GM19043 (cell line): ENCODE measurements around the gene ZNF346.
"Not testable (repeated sequence)": the region's sequence is repeated elsewhere in the genome, so short reads cannot be mapped to it uniquely, and the experiment has no call there.

Experiments
- ATAC-seq: cut with Tn5 transposase; IDR thresholded peaks from one replicate; pipeline ENCODE4 v1.9.1; 2021; ENCODE audit warnings: low read depth; ENCODE audit not compliant: unreplicated experiment

ZNF346 gene

DNA sequence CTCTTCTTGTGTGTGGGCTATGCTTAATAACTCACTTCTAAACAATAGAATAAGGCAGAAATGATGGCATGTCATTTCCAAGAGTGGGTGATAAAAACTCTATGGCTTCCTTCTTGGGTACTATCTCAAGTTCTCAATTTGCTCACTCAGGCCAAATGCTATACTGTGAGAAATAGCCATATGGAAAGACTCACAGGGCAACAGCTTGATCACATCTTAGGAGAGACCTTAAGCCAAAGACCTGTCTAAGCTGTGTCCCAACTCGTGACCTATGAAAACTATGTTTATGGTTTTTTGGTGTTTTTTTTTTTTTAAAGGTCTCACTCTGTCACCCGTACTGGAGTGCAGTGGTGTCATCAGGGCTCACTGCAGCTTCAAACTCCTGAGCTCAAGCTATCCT is 13.8 kb upstream of the ZNF346 start:
- ATAC-seq = no peak

DNA sequence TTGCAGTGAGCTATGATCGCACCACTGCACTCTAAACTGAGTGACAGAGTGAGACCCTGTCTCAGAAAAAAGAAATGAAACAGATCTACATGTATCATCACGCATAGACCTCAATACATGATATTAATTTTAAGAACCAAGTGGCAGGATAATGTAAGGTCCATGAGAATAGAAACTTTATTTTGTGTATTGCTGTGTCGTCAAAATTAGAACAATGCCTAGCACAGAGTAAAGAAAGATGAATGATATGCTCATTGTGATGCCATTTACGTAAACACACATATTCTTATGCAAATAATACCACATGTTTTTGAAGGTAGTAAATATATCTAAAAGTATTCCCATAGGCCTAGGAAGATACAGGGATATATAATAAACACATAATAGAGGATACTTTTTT is 12.3 kb upstream of the ZNF346 start:
- no peak for ATAC-seq

DNA sequence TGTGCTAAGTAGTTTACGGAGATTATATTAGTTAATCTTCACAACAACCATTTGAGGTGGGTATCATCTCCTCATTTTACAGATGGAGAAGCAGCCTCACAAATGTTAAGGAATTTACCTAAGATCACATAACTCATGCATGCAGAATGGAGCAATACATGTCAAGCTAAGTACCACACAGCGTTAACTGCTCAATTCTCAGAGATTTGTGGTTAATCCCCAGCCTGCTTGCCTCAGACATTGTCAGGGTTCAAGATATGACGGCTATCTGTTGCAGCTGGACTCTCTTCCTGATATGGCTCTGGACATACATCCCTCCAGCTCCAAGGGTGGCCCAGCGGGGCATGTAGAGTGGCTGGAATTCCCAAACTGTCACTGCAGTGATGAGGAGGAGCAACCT is 7.3 kb upstream of the ZNF346 start:
- ATAC-seq = no peak

DNA sequence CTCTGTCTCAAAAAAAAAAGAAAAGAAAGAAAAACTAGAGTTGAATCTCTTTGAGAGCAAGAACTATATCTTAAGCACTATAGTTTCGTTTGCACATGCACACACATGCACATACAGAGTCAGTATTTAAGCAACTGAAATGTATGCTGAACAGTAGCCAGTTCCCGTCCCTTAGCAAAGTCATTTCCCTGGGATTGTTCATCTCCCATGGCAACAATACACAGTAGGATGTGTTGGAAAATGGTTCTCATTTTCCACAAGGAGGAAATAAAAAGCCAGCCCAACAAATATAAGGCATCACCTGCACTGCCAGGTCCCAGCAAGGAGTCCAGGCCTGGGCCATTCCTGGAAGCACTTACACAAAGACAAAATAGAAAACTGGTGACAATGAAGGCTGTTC is 4.2 kb upstream of the ZNF346 start:
- ATAC-seq = no peak

DNA sequence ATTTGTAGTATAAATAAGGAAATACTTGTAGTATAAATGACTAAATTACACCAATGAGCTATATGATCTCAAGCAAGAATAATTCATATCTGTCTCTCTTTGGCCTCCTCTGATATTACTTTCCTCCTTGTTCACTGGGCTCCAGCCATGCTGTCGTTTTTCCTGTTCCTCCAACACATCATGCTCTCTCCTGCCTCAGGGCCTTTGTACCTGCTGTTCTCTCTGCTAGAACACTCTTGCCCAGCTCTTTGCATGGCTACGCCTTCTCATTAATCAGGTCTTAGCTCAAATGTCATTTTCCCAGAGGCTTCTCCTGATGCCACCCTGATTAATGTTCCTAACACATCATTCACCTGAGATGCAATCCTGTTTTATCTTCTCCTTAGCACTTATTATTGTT is 2.5 kb upstream of the ZNF346 start:
- no peak for ATAC-seq

DNA sequence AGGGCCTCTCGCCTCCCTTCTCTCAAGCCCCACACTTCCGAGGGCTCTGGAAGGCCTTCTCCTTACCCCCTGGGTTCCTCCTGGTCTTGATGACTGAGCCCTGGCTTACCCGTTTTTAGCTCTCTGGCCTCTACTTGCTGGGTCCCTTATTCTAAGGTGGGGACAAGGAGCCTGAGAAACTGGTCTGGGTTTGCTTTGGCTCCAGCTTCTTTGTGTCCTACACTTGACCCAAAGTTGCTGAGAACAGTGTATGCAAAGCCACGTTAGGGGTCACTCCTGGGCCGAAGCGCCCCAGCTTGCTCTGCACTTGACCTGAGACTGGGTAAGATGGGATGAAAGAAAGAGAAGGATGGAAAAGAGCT is 788 bp downstream of the ZNF346 start:
- no peak for ATAC-seq

DNA sequence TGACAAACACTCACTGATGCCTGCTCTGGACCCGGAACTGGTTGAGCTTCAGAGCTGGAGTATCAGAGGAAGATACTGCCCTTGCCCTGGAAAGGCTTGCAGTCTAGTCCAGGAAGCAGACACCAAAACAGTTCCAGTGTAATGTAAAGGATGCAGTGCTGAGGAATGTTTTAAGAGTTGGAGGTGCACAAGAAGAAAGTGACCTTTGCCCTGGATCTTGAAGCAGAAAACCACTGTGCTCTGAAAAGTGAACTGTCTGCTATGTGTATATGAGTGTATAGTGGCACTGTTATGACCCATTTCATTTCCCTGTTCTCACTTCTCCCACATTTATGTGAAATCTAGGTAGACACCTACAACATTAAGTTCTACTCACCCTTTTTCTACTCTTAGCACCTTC is 2.1 kb downstream of the ZNF346 start:
- no peak for ATAC-seq

DNA sequence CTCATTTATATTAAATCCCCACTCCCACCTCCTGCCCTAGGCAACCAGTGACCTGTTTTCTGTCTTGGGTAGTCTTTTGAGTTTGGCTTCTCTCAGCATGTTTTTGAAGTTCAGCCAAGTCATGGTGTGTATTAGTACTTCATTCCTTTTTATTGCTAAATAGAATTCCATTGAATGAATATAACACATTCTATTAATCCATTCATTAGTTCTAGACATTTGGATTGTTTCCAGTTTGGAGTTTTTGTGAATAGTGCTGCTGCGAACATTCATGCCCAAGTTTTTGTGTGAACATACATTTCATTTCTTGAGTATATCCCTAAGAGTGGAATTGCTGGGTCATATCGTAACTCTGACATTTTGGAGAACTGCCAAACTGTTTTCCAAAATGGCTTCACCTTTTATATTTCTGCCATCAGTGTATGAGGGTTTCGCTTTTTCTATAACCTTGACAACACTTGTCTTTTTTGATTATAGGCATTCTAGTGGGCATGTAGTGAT is 2.7 kb downstream of the ZNF346 start:
- no peak for ATAC-seq

DNA sequence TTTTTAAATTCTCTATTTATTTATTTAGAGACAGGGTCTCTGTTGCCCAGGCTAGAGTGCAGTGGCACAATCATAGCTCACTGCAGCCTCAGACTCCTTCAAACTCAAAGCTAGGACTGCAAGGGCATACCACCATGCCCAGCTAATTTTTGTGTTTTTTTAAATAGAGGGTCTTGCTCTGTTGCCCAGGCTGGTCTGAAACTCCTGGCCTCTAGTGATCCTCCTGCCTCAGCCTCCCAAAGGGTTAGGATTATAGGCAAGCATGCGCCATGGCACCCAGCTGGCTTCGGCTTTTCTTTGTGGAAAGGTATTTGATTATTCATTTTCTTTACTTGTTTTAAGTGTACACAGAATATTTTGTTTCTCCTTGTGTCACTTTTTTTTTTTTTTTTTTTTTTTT is 5.2 kb downstream of the ZNF346 start:
- no peak for ATAC-seq

DNA sequence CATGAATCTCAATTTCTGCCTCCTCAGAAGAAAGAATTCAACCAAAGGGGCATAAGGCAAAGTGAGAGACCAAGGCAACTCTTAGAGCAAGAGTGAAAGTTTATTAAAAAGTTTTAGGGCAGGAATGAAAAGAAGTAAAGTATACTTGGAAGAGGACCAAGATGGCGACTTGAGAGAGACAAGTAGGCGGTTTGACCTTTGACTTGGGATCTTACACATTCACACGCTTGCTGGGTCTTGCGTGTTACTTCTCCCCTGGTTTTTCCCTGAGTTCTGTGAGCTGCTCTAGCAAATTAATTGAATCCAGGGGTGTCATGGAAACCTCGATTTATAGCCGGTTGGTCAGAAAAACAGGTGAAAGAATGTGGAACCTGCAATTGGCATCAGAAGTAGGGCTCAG is 7.0 kb downstream of the ZNF346 start:
- ATAC-seq = no peak

DNA sequence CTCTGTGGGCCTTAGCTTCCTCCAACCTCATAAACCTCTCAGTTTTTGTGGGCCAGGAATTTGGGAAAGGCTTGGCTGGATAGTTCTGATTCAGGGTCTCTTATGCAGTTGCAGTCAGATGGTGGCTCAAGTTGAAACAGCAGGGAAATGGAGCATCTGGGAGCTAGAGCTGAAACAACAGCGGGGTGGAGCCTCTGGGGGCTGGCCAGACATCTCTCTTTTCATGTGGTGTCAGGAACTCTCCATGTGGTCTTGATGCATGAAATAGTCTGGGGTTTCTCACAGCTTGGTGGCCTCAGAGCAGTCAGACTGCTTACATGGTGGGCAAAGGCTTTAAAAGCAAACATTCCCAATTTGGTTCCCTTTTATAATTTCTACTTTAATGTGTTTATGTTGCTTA is 13.5 kb downstream of the ZNF346 start:
- ATAC-seq = no peak

DNA sequence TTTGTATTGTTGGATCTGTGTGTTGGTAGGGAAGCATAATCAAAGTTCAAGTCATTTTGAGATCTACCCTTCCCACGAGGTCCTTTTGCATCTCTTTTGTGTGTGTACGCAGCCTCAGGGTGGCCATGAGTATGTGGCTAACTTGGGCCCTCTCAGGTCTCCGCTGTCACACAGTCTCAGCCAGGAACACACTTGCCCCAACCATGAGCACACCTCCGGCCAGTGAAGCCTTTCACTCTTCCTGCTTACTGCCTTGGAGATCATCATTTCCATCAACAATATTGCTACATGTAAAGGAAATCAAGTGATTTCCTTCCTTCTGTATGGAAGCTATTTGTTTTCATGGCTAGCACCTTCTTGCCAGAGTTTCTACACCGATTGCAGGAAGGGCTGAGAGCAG is 13.9 kb downstream of the ZNF346 start:
- ATAC-seq = no peak

DNA sequence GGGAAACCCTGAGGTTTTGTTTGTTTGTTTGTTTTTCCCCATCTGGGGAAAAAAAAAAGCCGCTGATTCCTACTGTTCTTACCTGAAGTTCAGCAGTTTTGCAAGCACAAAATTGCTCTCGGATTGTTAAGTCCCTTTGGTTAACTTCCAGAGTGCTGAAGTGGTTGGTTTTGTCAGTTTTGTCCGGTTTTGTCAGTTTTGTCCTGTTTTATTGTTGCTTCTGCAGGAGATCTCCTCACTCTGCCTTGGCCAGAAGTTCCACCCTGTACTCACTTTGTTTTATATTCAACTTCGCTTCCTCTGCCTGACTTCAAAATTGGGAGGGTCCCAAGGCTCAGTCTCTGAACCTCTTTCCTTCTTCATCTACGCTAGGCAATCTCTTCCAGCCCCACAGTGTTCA is 14.4 kb downstream of the ZNF346 start:
- no peak for ATAC-seq

DNA sequence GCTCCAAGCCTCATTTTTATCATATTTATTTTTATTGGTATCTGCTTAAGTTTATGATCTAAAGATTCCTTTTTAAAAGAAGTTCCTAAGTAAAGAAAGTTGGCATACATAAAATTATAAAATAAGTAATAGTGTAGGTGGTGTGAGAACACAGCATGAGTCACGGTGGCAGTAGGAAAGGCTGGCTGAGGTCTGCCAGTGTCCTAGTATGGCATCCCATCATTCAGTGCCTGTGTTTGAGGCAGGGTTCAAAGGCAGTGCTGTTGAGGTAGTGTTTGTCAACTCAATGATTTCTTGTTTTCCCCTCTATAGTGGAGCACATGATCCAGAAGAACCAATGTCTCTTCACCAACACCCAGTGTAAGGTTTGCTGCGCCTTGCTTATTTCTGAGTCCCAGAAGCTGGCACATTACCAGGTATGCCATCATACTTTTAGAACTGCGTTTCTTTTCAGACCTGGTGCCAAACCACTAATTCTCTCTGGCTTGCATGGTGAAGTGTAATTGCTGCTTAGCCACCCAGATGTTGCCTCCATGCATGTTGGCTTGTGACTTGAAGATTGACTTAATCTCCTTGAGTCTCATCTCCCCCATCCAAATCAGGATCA is 18.4 kb downstream of the ZNF346 start:
- ATAC-seq = no peak

DNA sequence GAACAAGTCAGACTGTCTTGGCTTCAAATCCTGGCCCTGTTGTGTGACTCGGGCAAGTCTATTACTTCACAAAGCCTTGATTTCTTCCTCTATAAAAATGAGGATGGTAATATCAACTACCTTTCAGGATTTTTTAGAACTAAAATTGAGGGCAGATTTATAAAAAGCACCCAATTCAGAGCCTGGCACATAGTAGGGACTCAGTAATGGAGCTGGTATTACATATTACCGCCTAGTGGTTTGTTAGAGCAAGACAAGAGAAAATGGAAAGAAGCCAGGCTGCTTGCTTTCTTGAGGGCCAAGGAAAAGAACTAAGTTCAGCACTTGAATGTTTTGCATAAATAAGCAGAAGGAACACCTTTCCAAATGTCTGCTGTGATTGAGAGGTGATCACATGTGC is 19.4 kb downstream of the ZNF346 start:
- ATAC-seq = no peak

DNA sequence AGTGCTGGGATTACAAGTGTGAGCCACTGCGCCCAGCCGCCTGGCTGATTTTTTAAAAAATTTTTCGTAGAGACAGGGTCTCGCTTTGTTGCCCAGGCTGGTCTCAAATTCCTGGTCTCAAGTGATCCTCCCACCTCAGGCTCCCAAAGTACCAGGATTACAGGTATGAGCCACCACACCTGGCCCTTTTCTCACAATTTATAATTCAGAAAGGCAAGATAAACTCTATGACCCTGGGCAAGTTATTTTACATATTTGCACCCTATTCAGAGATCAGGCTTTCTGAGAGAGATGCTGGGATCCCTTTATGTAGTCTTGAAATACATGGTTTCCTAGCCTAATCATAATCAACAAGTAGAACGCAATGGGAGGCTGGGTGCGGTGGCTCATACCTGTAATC is 20.6 kb downstream of the ZNF346 start:
- ATAC-seq = no peak

DNA sequence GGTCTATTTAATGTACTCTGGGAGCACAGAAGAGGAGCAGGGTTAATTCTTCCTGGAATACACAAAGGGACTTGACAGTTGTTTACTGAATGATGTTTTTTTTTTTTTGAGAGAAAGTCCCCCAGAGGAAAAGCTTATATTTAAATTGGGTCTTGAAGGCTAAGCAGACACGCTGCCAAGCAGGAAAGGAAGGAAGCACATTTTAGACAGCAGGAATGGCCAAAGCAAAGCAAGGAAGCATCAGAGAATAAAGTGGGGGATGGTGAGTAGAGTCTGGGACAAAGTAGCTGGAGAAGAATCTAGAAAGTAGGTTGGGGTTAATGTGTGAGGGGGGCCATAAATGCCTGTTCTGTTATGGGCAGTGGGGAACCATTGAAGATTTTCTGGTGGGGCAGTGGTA is 21.5 kb downstream of the ZNF346 start:
- ATAC-seq = no peak

DNA sequence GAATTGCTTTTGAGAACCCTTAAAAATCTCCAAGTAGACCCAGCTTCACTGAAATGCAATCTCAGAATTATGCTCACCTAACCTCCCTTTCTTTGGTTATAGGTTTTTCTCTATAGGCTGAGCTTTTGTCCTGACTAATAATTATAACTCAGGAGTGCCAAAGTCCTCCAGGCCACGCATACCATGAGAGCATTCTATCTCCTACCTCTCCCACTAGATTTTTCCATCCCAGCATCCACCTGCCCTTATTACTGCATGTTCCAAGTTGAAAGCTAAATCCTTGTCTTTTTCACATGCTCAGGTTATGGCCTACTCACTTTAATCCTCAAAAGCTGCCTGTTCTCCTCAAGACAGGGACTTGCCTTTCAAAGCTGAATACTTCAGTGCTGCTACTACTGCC is 22.1 kb downstream of the ZNF346 start:
- no peak for ATAC-seq

DNA sequence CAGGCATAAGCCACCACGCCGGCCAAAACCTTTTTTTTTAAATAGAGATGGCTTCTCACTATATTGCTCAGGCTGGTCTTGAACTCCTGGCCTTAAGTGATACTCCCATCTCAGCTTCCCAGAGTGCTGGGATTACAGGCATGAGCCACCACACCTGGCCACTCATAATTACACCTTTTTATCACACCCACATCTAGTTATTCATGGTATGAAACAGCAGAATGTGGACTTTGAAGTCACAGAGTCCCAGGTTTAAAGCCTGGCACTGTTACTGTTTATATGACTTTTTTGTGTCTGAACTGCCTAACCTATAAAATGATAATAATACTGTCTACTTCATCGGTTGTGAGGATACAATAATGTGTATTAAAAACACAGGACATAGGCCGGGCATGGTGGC is 23.1 kb downstream of the ZNF346 start:
- ATAC-seq = no peak

DNA sequence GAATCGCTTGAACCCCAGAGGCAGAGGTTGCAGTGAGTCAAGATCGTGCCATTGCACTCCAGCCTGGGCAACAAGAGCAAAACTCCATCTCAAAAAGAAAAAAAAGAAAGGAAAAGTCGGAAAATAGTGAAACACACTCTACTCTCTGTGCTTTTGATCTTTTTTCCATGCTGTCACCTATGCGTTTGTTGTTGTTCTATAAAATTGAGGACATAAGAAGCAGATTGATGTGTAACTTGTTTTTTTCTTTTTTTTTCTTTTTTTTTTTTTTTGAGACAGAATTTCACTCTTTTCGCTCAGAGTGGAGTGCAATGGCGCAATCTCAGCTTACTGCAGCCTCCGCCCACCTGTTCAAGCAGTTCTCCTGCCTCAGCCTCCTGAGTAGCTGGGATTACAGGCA is 26.0 kb downstream of the ZNF346 start:
- not testable (repeated sequence) for ATAC-seq

DNA sequence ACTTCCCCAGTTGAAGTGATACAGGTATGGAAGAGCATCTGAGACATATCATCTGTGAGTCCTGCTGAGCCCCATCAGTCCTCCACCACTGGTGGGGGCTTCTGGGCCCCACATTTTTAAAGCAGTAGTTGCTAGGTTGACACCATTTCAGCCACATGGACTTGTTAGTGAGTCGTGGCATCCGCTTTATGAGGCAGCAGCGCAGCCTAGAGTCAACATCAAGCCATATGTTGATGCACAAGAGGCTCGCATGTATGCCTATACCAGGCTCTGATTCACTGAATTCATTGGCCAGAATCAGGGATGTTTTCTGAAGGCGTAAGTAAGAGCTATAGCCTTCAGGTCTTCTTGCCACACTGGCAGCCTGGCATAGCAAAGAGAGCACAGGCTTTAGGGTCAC is 26.8 kb downstream of the ZNF346 start:
- ATAC-seq = no peak

DNA sequence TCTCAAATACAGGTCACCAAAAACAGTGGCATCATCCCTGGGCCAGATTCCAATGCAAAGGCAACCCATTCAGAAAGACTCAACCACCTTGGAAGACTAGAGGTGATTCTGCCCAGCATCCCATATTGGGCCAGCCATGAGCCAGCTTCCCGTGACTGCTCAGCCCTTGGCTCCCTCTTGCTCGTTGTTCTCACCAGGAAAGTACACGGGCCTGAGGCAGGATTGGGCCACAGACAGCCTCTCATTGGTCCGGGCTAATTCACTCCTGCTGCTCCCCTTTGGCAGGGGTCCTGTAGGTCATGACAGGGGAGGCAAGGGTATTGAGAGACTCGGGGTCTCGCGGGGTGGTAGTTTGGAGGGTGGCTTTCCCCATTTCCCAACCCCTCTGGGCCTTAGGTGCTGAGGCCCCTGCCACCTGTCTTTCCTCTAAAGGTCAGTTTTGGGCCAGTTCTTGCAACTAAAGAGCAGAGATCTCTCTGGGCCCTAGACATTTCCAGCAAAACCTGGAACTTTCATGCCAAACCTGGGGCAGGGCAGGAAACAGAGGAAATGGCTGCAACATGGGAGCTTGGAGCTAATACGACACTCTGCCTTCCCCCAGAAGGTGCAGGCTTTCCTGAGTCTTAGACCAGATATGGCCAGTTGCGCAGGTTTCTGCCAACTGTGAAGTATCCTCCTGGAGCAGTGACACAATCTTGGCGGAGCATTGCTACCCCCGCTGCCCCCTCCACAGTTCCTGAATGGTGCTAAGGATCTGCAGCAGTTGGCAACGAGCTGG is 42.2 kb downstream of the ZNF346 start:
- no peak for ATAC-seq
